Measurements from ENCODE around the gene ZNF350.
"Not testable (repeated sequence)": the region's sequence is repeated elsewhere in the genome, so short reads cannot be mapped to it uniquely, and the experiment has no call there.

The ZNF350 gene

DNA sequence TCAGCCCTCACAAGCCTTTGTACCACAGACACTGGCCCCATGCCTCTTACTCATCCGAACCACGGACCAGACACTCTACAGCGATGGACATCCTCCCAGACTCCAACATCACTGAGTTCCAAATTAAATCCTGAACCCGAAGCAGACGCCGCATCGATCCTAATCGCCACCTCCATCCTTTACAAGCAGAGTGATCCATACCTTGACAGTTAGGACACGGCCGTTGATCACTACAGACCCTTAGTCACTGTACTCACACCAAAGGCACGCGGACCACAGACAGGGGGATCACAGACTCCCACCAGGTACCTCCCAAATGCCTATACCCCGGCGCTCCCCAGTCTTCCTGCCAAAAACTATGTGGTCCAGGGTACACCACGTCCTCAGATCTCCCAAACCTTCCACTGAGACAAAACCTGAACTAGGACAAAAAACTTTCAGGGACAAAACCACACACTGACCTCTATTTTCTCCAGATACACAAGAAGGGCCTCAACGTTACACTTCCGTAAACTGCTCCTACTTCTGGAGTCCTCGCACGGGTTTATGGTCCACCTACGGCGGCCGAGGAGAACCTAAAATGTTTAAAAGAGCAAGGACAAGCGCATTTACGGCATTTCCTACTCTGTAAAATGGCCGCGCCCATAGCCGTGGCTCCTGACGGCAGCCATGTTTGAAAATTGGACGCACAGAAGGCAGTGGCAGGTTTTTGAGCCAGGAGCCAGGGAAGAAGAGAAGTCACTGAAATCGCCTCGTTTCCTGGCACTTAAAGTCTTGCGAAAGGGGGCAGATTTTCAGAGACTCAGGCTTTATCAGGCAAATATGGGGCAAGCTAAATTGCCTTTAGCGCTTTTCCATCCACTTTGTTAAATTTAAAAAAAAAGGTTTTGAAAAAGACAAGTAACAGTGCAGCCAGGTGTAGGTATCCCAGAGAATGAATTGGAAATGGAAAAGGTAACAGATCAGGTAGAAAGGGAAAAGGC, at the start of gene ZNF350:
Gene ZNF350, minus strand, starts transcription at position 532 of the 983 bp plus-strand sequence. CDS start 12,480 bp downstream, outside the sequence.
- peak; percentile 67 to 81 (median 67) for DNase-seq (ENCODE audit: low read depth in 3 of 3)

DNA sequence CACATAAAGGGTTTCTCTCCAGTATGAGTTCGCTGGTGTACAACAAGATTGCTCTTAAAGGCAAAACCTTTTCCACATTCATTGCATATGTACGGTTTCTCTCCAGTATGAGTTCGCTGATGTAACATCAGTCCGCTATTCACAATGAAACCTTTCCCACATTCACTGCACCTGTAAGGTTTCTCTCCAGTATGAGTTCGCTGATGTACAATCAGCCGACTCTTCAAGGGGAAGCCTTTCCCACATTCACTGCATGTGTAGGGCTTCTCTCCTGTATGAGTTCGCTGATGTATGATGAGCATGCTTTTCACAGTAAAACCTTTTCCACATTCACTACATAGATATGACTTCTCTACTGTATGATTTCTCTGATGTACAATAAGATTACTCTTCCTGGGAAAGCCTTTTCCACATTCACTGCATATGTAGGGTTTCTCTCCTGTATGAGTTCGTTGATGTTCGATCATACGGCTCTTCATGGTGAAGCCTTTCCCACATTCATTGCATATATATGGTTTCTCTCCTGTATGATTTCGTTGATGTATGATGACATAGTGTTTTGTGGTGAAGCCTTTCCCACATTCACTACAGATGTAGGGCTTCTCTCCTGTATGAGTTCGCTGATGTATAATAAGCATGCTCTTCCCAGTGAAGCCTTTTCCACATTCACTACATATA, 47.5 kb upstream of the ZNF350 start:
- DNase-seq (ENCODE audit: low read depth in 3 of 3): no peak

DNA sequence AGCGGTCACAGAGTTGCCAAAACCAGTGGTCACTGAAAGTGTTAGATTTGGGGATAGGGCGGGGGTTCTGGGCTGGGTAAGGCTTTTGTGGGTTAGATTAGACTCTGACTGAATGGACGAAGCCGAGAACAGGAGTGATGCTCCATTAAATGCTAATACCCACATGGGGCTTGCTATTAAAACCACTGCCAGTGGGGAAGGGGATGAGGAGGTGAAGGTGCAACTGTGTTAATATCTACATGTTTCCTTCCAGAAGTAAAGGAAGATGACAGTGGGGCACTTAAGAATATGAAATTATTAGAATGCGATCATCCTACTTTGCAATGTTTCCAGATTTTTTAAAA, 42.1 kb upstream of the ZNF350 start:
- DNase-seq (ENCODE audit: low read depth in 3 of 3): no peak

DNA sequence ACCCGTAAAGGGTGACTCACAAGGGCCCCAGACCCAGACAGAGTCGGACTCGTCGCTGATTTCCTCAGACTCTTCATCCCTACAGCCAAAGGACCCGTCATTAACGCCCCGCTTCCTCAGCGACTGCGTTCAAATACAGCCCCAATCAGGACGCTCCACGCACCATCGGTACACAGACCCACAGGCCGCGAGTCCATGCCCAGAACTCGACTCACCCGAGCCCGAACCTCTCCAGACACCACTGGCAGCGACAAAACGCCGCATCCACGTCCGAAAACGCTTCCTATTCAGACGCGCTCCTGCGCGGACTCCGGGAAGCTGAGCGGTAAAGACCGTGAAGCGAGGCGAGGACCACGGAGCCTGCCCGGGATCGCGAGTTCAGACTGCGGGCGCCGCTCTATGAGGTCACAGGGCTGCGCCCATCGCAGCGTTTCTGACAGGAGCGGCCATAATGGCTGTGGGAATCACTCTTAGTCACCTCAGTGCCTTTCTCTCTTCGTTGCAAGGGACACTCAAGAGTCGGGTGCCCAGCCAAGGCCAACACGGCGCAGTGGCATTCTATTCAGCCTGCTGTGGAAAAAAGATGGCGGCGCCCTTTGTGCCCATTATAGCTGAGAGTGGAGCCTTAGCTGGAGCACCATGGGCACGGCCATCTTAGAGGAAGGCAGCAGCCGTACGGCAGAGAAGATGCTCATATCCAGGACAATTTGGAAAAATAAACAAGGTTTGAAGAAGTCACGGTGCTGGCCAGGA, 41.6 kb upstream of the ZNF350 start, which contains the start of gene ZNF614:
Gene ZNF614, minus strand, starts transcription at position 353 of the 753 bp plus-strand sequence. CDS start 2,634 bp downstream, outside the sequence.
- DNase-seq (ENCODE audit: low read depth in 3 of 3): peak; percentile 63 to 79 (median 76)

DNA sequence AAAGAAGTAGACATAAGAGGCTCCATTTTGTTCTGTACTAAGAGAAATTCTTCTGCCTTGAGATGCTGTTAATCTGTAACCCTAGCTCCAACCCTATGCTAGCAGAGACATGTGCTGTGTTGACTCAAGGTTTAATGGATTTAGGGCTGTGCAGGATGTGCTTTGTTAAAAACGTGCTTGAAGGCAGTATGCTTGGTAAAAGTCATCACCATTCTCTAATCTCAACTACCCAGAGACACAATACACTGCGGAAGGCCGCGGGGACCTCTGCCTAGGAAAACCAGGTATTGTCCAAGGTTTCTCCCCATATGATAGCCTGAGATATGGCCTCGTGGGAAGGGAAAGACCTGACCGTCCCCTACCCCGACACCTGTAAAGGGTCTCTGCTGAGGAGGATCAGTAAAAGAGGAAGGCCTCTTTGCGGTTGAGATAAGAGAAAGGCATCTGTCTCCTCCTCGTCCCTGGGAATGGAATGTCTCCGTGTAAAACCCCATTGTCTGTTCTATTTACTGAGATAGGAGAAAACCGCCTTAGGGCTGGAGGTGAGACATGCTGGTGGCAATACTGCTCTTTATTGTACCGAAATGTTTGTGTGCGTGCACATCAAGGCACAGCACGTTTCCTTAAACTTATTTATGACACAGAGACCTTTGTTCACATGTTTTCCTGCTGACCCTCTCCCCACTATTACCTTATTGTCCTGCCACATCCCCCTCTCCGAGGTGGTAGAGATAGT, 39.8 kb upstream of the ZNF350 start:
- DNase-seq (ENCODE audit: low read depth in 3 of 3): not testable (repeated sequence)

DNA sequence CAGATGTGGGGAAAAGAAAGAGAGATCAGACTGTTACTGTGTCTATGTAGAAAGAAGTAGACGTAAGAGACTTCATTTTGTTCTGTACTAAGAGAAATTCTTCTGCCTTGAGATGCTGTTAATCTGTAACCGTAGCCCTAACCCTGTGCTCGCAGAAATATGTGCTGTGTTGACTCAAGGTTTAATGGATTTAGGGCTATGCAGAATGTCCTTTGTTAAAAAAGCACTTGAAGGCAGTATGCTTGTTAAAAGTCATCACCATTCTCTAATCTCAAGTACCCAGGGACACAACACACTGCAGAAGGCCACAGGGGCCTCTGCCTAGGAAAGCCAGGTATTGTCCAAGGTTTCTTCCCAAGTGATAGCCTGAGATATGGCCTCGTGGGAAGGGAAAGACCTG, 37.8 kb upstream of the ZNF350 start:
- DNase-seq (ENCODE audit: low read depth in 3 of 3): not testable (repeated sequence)

DNA sequence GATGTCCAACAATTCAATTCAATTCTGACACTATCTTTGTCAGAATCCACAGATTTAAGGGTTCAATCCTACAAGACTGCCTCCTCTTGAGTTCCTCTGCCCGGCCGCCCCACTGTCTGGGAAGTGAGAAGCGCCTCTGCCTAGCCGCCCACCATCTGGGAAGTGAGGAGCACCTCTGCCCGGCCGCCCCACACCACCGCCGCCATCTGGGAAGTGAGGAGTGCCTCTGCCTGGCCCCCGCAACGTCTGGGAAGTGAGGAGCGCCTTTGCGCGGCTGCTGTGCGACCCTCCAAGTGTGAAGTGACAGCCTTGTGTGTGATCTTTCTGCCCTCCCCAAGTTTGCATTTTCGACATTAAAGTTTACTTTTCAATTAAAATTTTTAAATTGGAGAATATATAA, 35.6 kb upstream of the ZNF350 start:
- no peak for DNase-seq (ENCODE audit: low read depth in 3 of 3)

DNA sequence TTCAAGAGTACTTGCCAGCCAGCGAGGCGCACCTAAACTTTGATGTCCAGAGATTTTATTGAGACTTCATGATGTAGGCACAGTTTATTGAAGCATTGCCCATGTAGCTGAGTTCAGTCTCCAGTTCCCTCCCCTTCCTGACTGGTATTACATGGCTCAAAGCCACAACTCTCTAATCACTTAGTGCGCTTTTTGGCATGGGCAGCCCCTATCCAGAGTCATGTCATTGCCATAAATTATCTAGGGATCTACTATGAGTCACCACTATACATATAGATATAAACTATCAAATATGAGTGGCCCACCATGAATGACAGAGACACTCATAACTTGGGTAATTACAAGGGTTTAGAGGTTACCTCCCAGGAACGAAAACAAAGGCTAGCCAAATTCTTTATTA, 33.9 kb upstream of the ZNF350 start:
- DNase-seq (ENCODE audit: low read depth in 3 of 3): no peak

DNA sequence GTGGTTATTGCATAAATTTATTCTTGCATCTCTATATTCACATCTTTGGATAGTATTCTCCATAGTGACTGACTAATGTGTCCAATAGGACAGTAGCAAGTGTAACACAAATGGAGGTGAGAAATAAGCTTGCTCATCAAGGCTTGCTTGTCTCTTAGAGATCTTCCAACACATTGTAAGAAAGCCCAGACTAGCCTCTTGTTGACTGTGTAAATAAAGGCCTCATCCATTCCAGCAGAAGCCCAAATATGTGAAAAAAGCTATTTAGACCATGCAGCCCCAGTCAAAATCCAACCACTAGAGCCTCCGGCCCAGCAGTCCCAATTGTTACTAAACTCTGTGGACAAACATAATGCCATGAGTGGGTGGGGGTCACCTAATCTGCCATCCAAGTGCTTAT, 24.0 kb upstream of the ZNF350 start:
- no peak for DNase-seq (ENCODE audit: low read depth in 3 of 3)

DNA sequence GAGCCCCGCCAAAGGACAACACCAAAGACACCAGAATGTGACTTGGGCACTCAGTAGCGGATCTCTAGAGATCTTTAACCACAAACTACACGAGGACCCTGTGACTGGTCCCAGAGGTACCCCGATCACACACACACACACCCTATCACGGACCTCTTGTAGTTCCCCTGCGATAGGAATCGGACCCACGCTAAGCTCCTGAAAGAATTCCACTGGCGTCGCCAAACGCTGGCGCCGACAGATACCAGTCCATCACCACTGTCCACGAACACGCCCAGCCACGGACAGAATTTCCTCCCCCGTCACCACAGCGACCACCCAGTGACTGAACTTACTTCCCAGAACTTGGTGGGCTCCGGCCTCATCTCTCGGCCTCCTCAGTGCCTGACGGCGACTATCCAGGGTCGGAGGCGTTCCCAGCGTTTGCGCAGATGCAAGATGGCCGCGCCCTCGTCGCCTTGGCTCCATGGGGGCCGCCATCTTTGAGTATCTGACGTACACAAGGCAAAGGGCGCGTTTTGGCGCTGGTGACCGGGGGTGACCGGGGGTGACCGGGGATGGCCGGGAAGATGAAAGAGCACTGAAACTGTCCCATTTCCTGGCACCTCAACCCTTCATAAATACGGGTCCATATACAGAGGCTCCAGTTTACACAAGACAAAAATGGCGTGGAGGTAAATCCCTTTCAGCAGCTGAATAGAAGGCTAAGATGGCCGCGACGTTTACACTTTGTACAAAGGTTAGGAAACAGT, 21.3 kb upstream of the ZNF350 start, which contains the start of gene ZNF615:
Gene ZNF615, minus strand, starts transcription at position 406 of the 752 bp plus-strand sequence. CDS start 4,500 bp downstream, outside the sequence.
- peak; percentile 71 to 82 (median 75) for DNase-seq (ENCODE audit: low read depth in 3 of 3)

DNA sequence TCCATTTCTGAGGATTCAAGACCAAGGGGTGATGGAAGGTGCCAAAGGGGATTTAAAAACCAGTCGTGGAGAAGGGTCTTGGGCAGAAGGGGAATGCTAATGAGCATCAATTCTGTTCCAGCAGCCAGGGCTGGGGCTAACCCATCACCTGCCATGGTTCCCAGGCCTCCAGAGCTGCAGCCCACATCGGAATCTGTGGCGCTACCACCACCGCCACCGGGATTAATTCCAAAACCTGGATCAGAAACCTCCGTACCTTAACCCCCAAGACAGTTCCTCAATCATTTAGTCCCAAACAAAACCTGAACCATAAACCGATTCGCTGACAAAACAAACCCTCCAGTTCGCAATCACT, 20.8 kb upstream of the ZNF350 start:
- no peak for DNase-seq (ENCODE audit: low read depth in 3 of 3)

DNA sequence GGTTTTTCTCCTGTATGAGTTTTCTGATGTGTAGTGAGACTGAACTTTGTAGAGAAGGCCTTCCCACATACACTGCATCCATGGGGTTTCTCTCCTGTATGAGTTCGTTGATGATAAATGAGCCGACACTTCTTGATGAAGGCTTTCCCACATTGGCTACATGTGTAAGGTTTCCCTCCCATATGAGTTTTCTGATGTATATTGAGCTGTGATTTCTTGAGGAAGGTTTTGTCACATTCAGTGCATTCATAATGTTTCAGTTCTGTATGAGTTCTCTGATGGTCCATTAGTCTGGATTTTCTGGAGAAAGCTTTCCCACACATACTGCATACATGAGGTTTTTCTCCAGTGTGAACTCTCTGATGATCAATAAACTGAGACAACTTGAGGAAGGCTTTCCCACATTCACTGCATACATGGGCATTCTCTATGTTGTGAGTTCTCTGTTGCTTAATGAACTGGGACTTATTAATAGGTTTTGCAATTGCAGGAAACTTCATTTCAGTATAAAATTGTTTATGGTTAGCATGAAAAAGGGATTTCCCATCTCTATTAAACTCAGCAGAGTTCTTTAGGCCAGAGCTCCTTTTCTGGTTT, 7.5 kb upstream of the ZNF350 start:
- no peak for DNase-seq (ENCODE audit: low read depth in 3 of 3)

DNA sequence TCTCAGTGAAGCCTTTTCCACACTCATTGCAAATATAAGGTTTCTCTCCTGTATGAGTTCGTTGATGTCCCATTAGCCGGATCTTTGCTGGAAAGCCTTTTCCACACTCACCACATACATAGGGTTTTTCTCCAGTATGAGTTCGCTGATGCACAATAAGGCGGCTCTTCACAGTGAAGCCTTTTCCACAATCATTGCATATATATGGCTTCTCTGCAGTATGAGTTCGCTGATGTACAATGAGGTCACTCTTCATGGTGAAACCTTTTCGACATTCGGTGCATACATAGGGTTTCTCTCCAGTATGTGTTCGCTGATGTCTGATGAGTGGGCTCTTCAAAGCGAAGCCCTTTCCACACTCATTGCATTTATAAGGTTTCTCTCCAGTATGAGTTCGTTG, 6.8 kb upstream of the ZNF350 start:
- DNase-seq (ENCODE audit: low read depth in 3 of 3): no peak

DNA sequence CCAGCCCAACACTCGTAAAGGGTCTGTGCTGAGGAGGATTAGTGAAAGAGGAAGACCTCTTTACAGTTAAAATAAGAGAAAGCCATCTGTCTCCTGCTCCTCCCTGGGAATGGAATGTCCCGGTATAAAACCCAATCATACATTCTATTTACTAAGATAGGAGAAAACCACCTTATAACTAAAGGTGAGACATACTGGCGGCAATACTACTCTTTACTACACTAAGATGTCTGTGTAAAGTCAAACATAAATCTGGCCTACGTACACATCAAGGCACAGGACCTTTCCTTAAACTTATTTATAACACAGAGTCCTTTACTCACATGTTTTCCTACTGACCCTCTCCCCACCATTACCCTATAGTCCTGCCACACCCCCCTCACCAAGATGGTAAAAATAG, 3.3 kb downstream of the ZNF350 start:
- no peak for DNase-seq (ENCODE audit: low read depth in 3 of 3)

DNA sequence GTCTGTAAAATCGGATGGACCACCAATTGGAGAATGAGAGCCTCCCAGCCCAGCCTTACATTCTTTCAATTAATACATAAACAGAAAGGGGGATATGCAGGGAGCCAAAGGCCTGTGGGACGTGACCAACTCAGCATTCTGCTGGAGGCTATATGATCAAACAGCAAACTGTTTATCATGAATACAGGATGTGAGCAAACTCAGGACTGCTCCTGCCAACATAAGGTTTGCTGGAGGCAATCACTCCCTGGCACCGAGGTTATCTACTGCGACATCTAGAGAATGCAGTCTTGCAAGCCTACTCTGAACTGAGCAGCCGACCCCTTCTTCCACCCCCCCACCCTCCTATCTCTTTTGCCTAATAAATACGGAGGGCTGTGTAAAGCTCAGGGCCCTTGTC, 5.7 kb downstream of the ZNF350 start:
- DNase-seq (ENCODE audit: low read depth in 3 of 3): not testable (repeated sequence)

DNA sequence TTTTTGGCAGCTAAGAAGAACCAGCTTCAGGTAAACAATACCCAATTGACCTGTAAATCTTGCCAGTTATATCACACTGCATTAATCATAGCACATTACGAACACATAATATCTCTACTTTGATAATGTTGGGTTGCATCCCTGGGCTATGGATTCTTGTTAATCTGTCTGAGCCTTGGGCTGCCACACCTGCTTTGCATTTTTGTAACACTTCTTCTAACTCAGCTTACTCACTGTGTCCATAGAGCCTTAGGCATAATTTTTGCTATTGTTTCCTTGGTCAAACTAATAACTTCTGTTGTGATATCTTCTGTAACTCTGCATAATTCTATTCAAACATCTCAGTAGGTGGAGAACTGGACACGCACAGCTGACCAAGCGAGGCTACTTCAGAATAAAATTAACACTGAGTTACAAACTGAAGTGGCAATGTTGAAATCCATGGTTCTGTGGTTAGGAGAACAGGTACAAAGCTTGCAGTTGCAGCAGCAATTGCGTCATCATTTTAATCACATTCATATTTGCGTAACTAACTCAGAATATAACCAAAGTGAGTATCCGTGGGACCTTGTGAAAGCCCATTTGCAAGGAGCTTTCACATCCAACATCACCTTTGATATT, 6.4 kb downstream of the ZNF350 start:
- no peak for DNase-seq (ENCODE audit: low read depth in 3 of 3)

DNA sequence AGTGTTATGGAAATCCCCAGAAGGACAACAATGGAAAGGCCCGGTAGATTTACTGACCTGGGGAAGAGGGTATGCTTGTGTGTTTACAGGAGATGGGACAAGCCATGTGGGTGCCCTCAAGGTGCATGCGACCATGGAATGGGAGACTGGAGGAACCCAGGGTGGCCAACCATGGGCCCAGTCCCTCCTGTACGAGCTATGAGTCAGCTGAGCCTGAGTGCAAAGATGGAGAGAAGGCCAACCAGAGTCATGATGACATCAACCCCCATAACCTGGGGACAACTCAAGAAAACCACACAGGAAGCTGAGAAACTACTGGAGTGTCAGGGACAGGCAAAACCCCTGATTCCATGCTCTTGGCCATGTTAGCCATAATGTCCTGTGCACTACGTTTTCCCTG, 7.8 kb downstream of the ZNF350 start:
- DNase-seq (ENCODE audit: low read depth in 3 of 3): no peak

DNA sequence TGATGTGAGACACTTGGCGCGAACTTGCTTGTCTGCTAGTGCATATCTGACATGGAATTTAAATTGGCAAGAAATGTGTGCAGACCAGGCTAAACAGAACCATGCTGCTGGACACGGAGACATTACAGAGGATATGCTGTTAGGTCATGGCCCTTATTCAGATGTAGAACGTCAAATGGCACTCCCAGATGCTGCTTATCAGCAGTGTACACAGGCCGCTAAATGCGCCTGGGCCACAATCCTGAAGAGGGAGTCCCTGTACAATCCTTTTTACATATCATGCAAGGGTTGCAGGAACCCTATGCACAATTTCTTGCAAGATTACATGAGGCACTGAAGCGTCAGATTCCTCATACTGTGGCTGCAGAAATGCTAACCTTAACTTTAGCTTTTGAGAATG, 9.3 kb downstream of the ZNF350 start:
- no peak for DNase-seq (ENCODE audit: low read depth in 3 of 3)

DNA sequence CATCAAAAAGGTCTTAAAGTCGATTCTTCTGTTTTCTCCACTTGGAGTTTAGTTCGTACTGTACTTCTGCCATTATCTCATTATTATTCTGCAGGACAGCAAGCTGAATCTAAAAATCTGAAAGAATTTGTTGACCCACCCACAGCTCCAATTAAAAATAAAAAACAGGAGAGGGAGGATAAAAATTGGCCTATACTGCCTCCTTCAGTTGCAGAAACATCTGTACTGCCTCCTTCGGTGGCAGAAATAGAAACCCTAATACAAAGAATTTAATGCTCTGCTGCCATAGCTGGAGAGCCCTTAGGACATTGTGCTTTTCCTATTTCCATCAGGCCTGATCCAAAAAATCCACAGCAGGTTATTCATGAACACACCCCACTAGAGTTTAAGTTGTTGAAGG, 9.8 kb downstream of the ZNF350 start:
- DNase-seq (ENCODE audit: low read depth in 3 of 3): no peak

DNA sequence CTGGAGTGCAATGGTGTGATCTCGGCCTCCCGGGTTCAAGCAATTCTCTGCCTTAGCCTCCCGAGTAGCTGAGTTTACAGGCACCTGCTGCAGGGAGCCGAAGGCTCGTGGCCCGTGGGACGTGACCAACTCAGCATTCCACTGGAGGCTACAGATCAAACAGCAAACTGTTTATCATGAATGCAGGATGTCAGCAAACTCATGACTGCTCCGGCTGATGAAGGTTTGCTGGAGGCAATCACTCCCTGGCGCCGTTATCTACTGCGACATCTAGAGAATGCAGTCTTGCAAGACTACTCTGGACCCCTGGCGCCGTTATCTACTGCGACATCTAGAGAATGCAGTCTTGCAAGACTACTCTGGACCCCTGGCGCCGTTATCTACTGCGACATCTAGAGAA, 10.9 kb downstream of the ZNF350 start:
- DNase-seq (ENCODE audit: low read depth in 3 of 3): not testable (repeated sequence)

Measured in stimulated activated CD4-positive, alpha-beta T cell treated with anti-CD3 and anti-CD28 coated beads, TNF-alpha, amount 100 ng/mL, for 48 hours (primary cell).